H1 (cell line): ENCODE results near the gene FAAH. TPM values are rescaled to one million over a fixed set of nuclear protein-coding genes. Genes with fewer than 3 reads are reported as not detected.

Source experiments
- CTCF ChIA-PET: fragments of 300-600 bp; sonication (Branson Sonifier 250); formaldehyde crosslinking; loops from one replicate; lab custom pipeline; 2021; ENCODE audit not compliant: partially characterized antibody; lab: Charles Lee
- POLR2A ChIA-PET: fragments of 300-600 bp; sonication (Branson Sonifier 250); formaldehyde crosslinking; loops from one replicate; lab custom pipeline; 2021; ENCODE audit warnings: inconsistent platforms; ENCODE audit not compliant: partially characterized antibody; lab: Charles Lee
- DNase-seq, 2 experiments: peaks; one replicate each; pipeline versions ENCODE4 v3.0.0 to v3.0.0-alpha.2; 2010 to 2022; ENCODE audit warnings: low spot score in 2 of 2, low read depth in 1 of 2, mixed read lengths in 1 of 2
- FAIRE-seq: peaks from 2 replicates; lab custom pipeline; 2011; peaks lifted over from hg19 to GRCh38; lab: Jason Lieb, UNC
- H2AFZ ChIP-seq: 2 replicates; pipeline ENCODE4 v1.8.1; 2012; ENCODE audit warnings: low read length, inconsistent platforms
- H2AK5ac ChIP-seq: 2 replicates; pipeline ENCODE4 v1.6.1; 2013; ENCODE audit warnings: low read depth, low read length
- H2BK120ac ChIP-seq: replicated peaks from 2 replicates; pipeline ENCODE3; 2013; ENCODE audit warnings: low read depth, low read length, inconsistent platforms
- H2BK12ac ChIP-seq: 2 replicates; pipeline ENCODE4 v1.6.1; 2013; ENCODE audit warnings: low read depth, low read length
- H2BK15ac ChIP-seq: 2 replicates; pipeline ENCODE4 v1.6.1; 2013; ENCODE audit warnings: low read length
- H2BK20ac ChIP-seq: 2 replicates; pipeline ENCODE4 v1.6.1; 2013; ENCODE audit warnings: low read length
- H2BK5ac ChIP-seq: 2 replicates; pipeline ENCODE4 v1.6.1; 2013; ENCODE audit warnings: low read depth, low read length
- H3K14ac ChIP-seq: 2 replicates; pipeline ENCODE4 v1.6.1; 2013; ENCODE audit warnings: inconsistent platforms; ENCODE audit not compliant: insufficient read length
- H3K18ac ChIP-seq: 2 replicates; pipeline ENCODE4 v1.6.1; 2013; ENCODE audit warnings: low read length; ENCODE audit errors: extremely low read depth
- H3K23ac ChIP-seq: 2 replicates; pipeline ENCODE4 v1.6.1; 2013; ENCODE audit warnings: inconsistent platforms; ENCODE audit not compliant: insufficient read length
- H3K23me2 ChIP-seq: 2 replicates; pipeline ENCODE4 v1.6.1; 2013; ENCODE audit warnings: low read depth, low read length
- H3K27ac ChIP-seq: 2 replicates; pipeline ENCODE4 v1.6.1; 2011; ENCODE audit warnings: low read depth, low read length, inconsistent platforms
- H3K27me3 ChIP-seq, 4 experiments: replicated peaks in 1 of 4; 1 replicate in 1 of 4; 2 replicates in 3 of 4; pipeline versions ENCODE4 v1.6.1 to v1.8.1; 2011 to 2013; ENCODE audit warnings: low read length in 3 of 4, mild to moderate bottlenecking in 3 of 4, inconsistent platforms in 2 of 4, mixed read lengths in 2 of 4, moderate library complexity in 1 of 4; ENCODE audit not compliant: control insufficient read depth in 3 of 4, insufficient read depth in 3 of 4; ENCODE audit errors: extremely low read depth in 1 of 4
- H3K36me3 ChIP-seq, 4 experiments: 2 replicates each; pipeline versions ENCODE4 v1.6.1 to v1.8.1; 2011 to 2013; ENCODE audit warnings: mild to moderate bottlenecking in 4 of 4, low read length in 3 of 4, moderate library complexity in 2 of 4, control low read depth in 1 of 4, inconsistent platforms in 1 of 4; ENCODE audit not compliant: insufficient read depth in 4 of 4, control insufficient read depth in 2 of 4
- H3K4ac ChIP-seq: replicated peaks from 2 replicates; pipeline ENCODE3; 2013; ENCODE audit warnings: low read length, low read depth, mixed read lengths, inconsistent platforms; ENCODE audit not compliant: insufficient read length
- H3K4me1 ChIP-seq, 4 experiments: replicated peaks in 1 of 4; 1 replicate in 1 of 4; 2 replicates in 3 of 4; pipeline versions ENCODE4 v1.6.1 to v1.8.1; 2011 to 2013; ENCODE audit warnings: low read length in 3 of 4, inconsistent platforms in 2 of 4, mixed read lengths in 1 of 4; ENCODE audit not compliant: insufficient read depth in 4 of 4, control insufficient read depth in 3 of 4
- H3K4me2 ChIP-seq, 2 experiments: 2 replicates each; pipeline versions ENCODE4 v1.6.1 to v1.8.1; 2011 to 2013; ENCODE audit warnings: low read depth in 2 of 2, low read length in 2 of 2, control low read depth in 1 of 2, inconsistent platforms in 1 of 2, mild to moderate bottlenecking in 1 of 2; ENCODE audit not compliant: insufficient read depth in 1 of 2
- H3K4me3 ChIP-seq, 4 experiments: fragments of 200-600, 300-600 bp in 1 of 4; sonication (generic), shearing (Covaris generic), sonication (Bioruptor Twin) in 1 of 4; 2 replicates each; pipeline versions ENCODE4 v1.5.1 to v1.8.1; 2011 to 2016; ENCODE audit warnings: low read length in 4 of 4, low read depth in 3 of 4, control low read depth in 2 of 4, inconsistent platforms in 2 of 4, mild to moderate bottlenecking in 2 of 4, mixed read lengths in 1 of 4, moderate library complexity in 1 of 4; ENCODE audit not compliant: insufficient read depth in 2 of 4; ENCODE audit errors: extremely low read depth in 1 of 4
- H3K56ac ChIP-seq: replicated peaks from 2 replicates; pipeline ENCODE3; 2013; ENCODE audit warnings: low read depth, mild to moderate bottlenecking, mixed read lengths, low read length, inconsistent platforms; ENCODE audit not compliant: insufficient read length
- H3K79me1 ChIP-seq: 2 replicates; pipeline ENCODE4 v1.6.1; 2013; ENCODE audit warnings: low read depth, low read length, control low read depth
- H3K79me2 ChIP-seq, 2 experiments: 2 replicates each; pipeline versions ENCODE4 v1.6.1 to v1.8.1; 2012 to 2013; ENCODE audit warnings: low read length in 2 of 2, mild to moderate bottlenecking in 2 of 2, inconsistent platforms in 1 of 2; ENCODE audit not compliant: insufficient read depth in 2 of 2, control insufficient read depth in 1 of 2
- H3K9ac ChIP-seq, 4 experiments: replicated peaks in 1 of 4; 1 replicate in 1 of 4; 2 replicates in 3 of 4; pipeline versions ENCODE4 v1.6.1 to v1.8.1; 2011 to 2013; ENCODE audit warnings: low read depth in 3 of 4, low read length in 3 of 4, control low read depth in 2 of 4, mild to moderate bottlenecking in 2 of 4, moderate library complexity in 2 of 4, inconsistent platforms in 1 of 4; ENCODE audit errors: extremely low read depth in 1 of 4
- H3K9me3 ChIP-seq, 2 experiments: 2 replicates each; pipeline versions ENCODE4 v1.6.1 to v1.8.1; 2012 to 2013; ENCODE audit warnings: mild to moderate bottlenecking in 2 of 2, moderate library complexity in 2 of 2, control low read depth in 1 of 2, inconsistent platforms in 1 of 2, low read depth in 1 of 2, low read length in 1 of 2, mixed read lengths in 1 of 2; ENCODE audit not compliant: insufficient read depth in 2 of 2
- H4K20me1 ChIP-seq, 2 experiments: replicated peaks in 1 of 2; 2 replicates each; pipeline versions ENCODE3 to v1.8.1; 2011 to 2013; ENCODE audit warnings: inconsistent platforms in 2 of 2, low read length in 2 of 2, mild to moderate bottlenecking in 1 of 2; ENCODE audit not compliant: insufficient read depth in 2 of 2, control insufficient read depth in 1 of 2
- H4K5ac ChIP-seq: 2 replicates; pipeline ENCODE4 v1.6.1; 2013; ENCODE audit warnings: low read length, low read depth, mixed read lengths, inconsistent platforms; ENCODE audit not compliant: insufficient read length
- H4K8ac ChIP-seq: 2 replicates; pipeline ENCODE4 v1.8.0; 2013; ENCODE audit warnings: mild to moderate bottlenecking, moderate library complexity, low read length, inconsistent platforms; ENCODE audit not compliant: insufficient read depth; ENCODE audit errors: extremely low read depth
- H4K91ac ChIP-seq: replicated peaks from 2 replicates; pipeline ENCODE3; 2013; ENCODE audit warnings: low read length, mixed read lengths, inconsistent platforms; ENCODE audit not compliant: insufficient read length
- BRCA1 ChIP-seq: IDR thresholded peaks from 2 replicates; pipeline ENCODE4 v1.6.1; 2012; ENCODE audit warnings: low read depth, low read length, improper control_type of control experiment
- CBX8 ChIP-seq: fragments of 300-800, 300-1000 bp; sonication (generic); IDR thresholded peaks from 2 replicates; pipeline ENCODE4 v1.7.1; 2016; ENCODE audit warnings: low read depth, low read length, borderline replicate concordance
- FOSL1 ChIP-seq: IDR thresholded peaks from 2 replicates; pipeline ENCODE4 v1.6.1; 2011; ENCODE audit warnings: mild to moderate bottlenecking, low read depth, low read length, moderate library complexity; ENCODE audit not compliant: insufficient read depth
- PHF8 ChIP-seq: fragments of 200-600 bp; sonication (generic); conservative IDR thresholded peaks from 2 replicates; pipeline ENCODE4 v1.7.1; 2012; ENCODE audit warnings: low read depth, mild to moderate bottlenecking, inconsistent platforms, low read length, moderate library complexity
- POLR2AphosphoS5 ChIP-seq: IDR thresholded peaks from 2 replicates; pipeline ENCODE4 v1.6.1; 2011; ENCODE audit warnings: low read depth, low read length
- RXRA ChIP-seq: IDR thresholded peaks from 2 replicates; pipeline ENCODE4 v1.6.1; 2011; ENCODE audit warnings: low read depth, mild to moderate bottlenecking, low read length, moderate library complexity; ENCODE audit not compliant: insufficient read depth
- SAP30 ChIP-seq: fragments of 300-600 bp; sonication (generic); IDR thresholded peaks from 2 replicates; pipeline ENCODE4 v1.7.1; 2012; ENCODE audit warnings: low read length, moderate library complexity, mild to moderate bottlenecking, inconsistent platforms; ENCODE audit not compliant: insufficient read depth, insufficient replicate concordance
- TAF7 ChIP-seq: optimal IDR thresholded peaks from 2 replicates; pipeline ENCODE3; 2011; ENCODE audit warnings: low read depth, mild to moderate bottlenecking, inconsistent platforms, low read length, moderate library complexity, borderline replicate concordance
- TBP ChIP-seq: IDR thresholded peaks from 2 replicates; pipeline ENCODE4 v1.6.1; 2011; ENCODE audit warnings: low read depth, low read length, improper control_type of control experiment
- TCF12 ChIP-seq: IDR thresholded peaks from 2 replicates; pipeline ENCODE4 v1.6.1; 2011; ENCODE audit warnings: low read depth, mild to moderate bottlenecking, low read length
- YY1 ChIP-seq: IDR thresholded peaks from 2 replicates; pipeline ENCODE4 v1.6.1; 2011; ENCODE audit warnings: low read depth, mild to moderate bottlenecking, low read length
- WGBS, 2 experiments: shearing (Covaris generic) in 1 of 2; methylation state at CpG; one replicate each; pipeline versions ENCODE4 v1.1.6 to v1.1.7; 2013 to 2015; ENCODE audit warnings: low lambda C conversion rate in 2 of 2, mixed read lengths in 2 of 2, inconsistent platforms in 1 of 2, low coverage in 1 of 2, missing lambda C conversion rate in 1 of 2; ENCODE audit not compliant: insufficient replicate concordance in 2 of 2, insufficient coverage in 1 of 2, insufficient read length in 1 of 2; ENCODE audit errors: extremely low coverage in 1 of 2, missing lambda C conversion rate in 1 of 2; 5-methylcytosine and 5-hydroxymethylcytosine counted together
- polyA plus RNA-seq, 7 experiments: library from polyadenylated mRNA; depleted of rRNA in 3 of 7; stranded (reverse) in 5 of 7; unstranded in 2 of 7; fragments of >200 nt in 5 of 7; fragments of 200-250 nt in 2 of 7; gene quantifications; 1 replicate in 5 of 7; 2 replicates in 1 of 7; 4 replicates in 1 of 7; pipeline versions ENCODE4 v1.2.1 to v1.2.3, GENCODE V29; 2011 to 2013; ENCODE audit warnings: missing spikeins in 2 of 7, mixed read lengths in 2 of 7
- total RNA-seq: library from RNA; stranded (reverse); fragmentation: NEBNext Ultra II Directional; extraction: Animal tissue kit (Norgen Biotek cat#: 25700); gene quantifications from 2 replicates; pipeline ENCODE4 v1.2.1, GENCODE V29; 2021
- TF ChIP-seq, protein P1 (sequence below), 3 experiments: IDR thresholded peaks; 1 replicate in 2 of 3; 2 replicates in 1 of 3; pipeline versions ENCODE4 v1.5.1 to v1.6.1; 2011; ENCODE audit warnings: low read length in 3 of 3, mild to moderate bottlenecking in 3 of 3, inconsistent platforms in 2 of 3, low read depth in 1 of 3, moderate library complexity in 1 of 3; ENCODE audit not compliant: insufficient read depth in 1 of 3; ENCODE audit errors: control extremely low read depth in 1 of 3

Gene FAAH
- total and polyA plus RNA-seq, 2 of the 8 experiments (the other 6 are each of a cell fraction or from before 2014, with no cell fraction given), result 41.2 to 47.3 TPM

DNA sequence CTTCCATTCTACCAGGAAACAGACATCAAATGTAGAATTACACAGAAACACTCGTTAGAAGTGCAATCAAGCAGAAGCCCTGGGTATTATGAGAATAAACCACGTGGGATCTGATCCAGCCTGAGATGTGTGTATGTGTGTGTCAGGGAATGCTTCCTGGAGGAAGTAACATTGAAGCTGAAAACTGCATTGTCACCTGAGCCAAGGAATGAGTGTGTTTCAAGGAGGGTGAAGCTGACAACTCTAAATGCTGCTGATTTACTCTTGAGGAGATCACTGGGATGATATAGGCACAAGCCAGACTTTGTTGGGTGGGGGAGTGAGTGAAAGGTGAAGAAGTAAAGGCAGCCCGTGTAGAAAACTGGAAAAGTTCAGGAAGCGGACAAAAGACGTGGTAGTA, 27.6 kb downstream of the FAAH start:
- H3K36me3 ChIP-seq, result no peaks in the 10 kb centered on the region
- ChIA-PET CTCF (interaction anchor here (1.0 to 27.2 kb wide), 5 partner anchors 7 to 128 kb away, joined by 3 to 513 read pairs (median 17); no protein-coding TSS in a partner anchor), POLR2A (interaction anchor here (1.1 to 11.1 kb wide), 3 partner anchors 13 to 69 kb away, joined by 4 to 80 read pairs (median 4); no protein-coding TSS in a partner anchor)
- H3K18ac ChIP-seq, result no peak overlapping the region
- no peak overlapping the region for H2BK20ac ChIP-seq
- no peak overlapping the region for H2BK120ac ChIP-seq
- H3K9ac ChIP-seq, result no peak overlapping the region
- no peaks in the 10 kb centered on the region; a peak in 1 of 7 replicates for H3K27me3 ChIP-seq
- H3K79me2 ChIP-seq, result no peaks in the 10 kb centered on the region
- H3K79me1 ChIP-seq, result no peaks in the 10 kb centered on the region
- no peak overlapping the region for H3K4ac ChIP-seq
- H2AK5ac ChIP-seq, result no peak overlapping the region
- H2BK15ac ChIP-seq, result no peak overlapping the region
- H3K4me2 ChIP-seq, result no peak overlapping the region
- FAIRE-seq, result no peak
- 69% methylated on average over 5 of the region's 5 CpGs; no CpG with 5 or more reads in 1 of the 2 experiments for WGBS, 2 experiments
- H3K14ac ChIP-seq, result no peak overlapping the region
- no peak overlapping the region for H3K4me3 ChIP-seq
- H3K4me1 ChIP-seq, result no peaks in the 10 kb centered on the region
- no peaks in the 10 kb centered on the region for H4K20me1 ChIP-seq
- H3K23me2 ChIP-seq, result no peaks in the 10 kb centered on the region
- no peak overlapping the region for H4K91ac ChIP-seq
- no peaks in the 10 kb centered on the region for H3K9me3 ChIP-seq
- no peak overlapping the region for H2BK12ac ChIP-seq
- no peak overlapping the region for H4K8ac ChIP-seq
- no peak for DNase-seq
- no peak overlapping the region for H3K23ac ChIP-seq
- H4K5ac ChIP-seq, result no peak overlapping the region
- H3K27ac ChIP-seq, result no peak overlapping the region
- H3K56ac ChIP-seq, result no peak overlapping the region
- H2AFZ ChIP-seq, result no peak overlapping the region
- H2BK5ac ChIP-seq, result no peak overlapping the region
- no peak for TF ChIP-seq SAP30
- TF ChIP-seq TBP, result no peak
- no peak for TF ChIP-seq PHF8
- no peak for TF ChIP-seq YY1
- TF ChIP-seq POLR2AphosphoS5, result no peak
- no peak for TF ChIP-seq CBX8
- TF ChIP-seq BRCA1, result no peak
- TF ChIP-seq, protein P1, sequence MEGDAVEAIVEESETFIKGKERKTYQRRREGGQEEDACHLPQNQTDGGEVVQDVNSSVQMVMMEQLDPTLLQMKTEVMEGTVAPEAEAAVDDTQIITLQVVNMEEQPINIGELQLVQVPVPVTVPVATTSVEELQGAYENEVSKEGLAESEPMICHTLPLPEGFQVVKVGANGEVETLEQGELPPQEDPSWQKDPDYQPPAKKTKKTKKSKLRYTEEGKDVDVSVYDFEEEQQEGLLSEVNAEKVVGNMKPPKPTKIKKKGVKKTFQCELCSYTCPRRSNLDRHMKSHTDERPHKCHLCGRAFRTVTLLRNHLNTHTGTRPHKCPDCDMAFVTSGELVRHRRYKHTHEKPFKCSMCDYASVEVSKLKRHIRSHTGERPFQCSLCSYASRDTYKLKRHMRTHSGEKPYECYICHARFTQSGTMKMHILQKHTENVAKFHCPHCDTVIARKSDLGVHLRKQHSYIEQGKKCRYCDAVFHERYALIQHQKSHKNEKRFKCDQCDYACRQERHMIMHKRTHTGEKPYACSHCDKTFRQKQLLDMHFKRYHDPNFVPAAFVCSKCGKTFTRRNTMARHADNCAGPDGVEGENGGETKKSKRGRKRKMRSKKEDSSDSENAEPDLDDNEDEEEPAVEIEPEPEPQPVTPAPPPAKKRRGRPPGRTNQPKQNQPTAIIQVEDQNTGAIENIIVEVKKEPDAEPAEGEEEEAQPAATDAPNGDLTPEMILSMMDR (IDR thresholded peaks at IDR 0.05; ENCODE audit: control extremely low read depth in 1 of 3, insufficient read depth in 1 of 3, low read depth in 1 of 3, low read length in 3 of 3), result no peak
- TF ChIP-seq TCF12, result no peak
- TF ChIP-seq RXRA, result no peak
- no peak for TF ChIP-seq FOSL1
- TF ChIP-seq TAF7, result no peak
